HepG2 (cell line): Measurements from ENCODE around the gene OR6V1. TPM values are rescaled to one million over a fixed set of nuclear protein-coding genes. Genes with fewer than 3 reads are reported as not detected.

Experiments
- AFF4 ChIP-seq: sonication (generic); formaldehyde crosslinking; IDR thresholded peaks from 2 replicates; pipeline ENCODE4 v1.4.0; 2020; ENCODE audit warnings: missing genetic modification reagents
- ARHGAP35 ChIP-seq: sonication (generic); formaldehyde crosslinking; IDR thresholded peaks from 2 replicates; pipeline ENCODE4 v1.9.0; 2022; ENCODE audit warnings: mild to moderate bottlenecking, inconsistent platforms, moderate library complexity, missing genetic modification reagents, borderline replicate concordance
- BCL6 ChIP-seq: IDR thresholded peaks from 2 replicates; pipeline ENCODE4 v1.6.1; 2016; ENCODE audit warnings: missing genetic modification reagents, missing compliant biosample characterization
- ELF1 ChIP-seq: sonication (generic); formaldehyde crosslinking; IDR thresholded peaks from 2 replicates; pipeline ENCODE4 v1.4.0; 2020; ENCODE audit warnings: missing genetic modification reagents
- FOXP4 ChIP-seq: sonication (generic); formaldehyde crosslinking; IDR thresholded peaks from 2 replicates; pipeline ENCODE4 v1.4.0; 2020; ENCODE audit warnings: missing genetic modification reagents
- GLI4 ChIP-seq: sonication (generic); formaldehyde crosslinking; IDR thresholded peaks from 2 replicates; pipeline ENCODE4 v1.5.1; 2020; ENCODE audit warnings: missing genetic modification reagents, mild to moderate bottlenecking, moderate library complexity, borderline replicate concordance
- HBP1 ChIP-seq: IDR thresholded peaks from 2 replicates; pipeline ENCODE4 v1.6.1; 2016; ENCODE audit warnings: low read depth, control low read depth
- HINFP ChIP-seq: sonication (generic); formaldehyde crosslinking; IDR thresholded peaks from 2 replicates; pipeline ENCODE4 v1.4.0; 2020; ENCODE audit warnings: low read depth, mild to moderate bottlenecking, missing genetic modification reagents
- HMG20A ChIP-seq: IDR thresholded peaks from 2 replicates; pipeline ENCODE4 v1.6.1; 2016; ENCODE audit warnings: borderline replicate concordance
- HOXA7 ChIP-seq: sonication (generic); formaldehyde crosslinking; IDR thresholded peaks from 2 replicates; pipeline ENCODE4 v1.8.1; 2022; ENCODE audit warnings: mild to moderate bottlenecking, missing genetic modification reagents, moderate library complexity
- PAX8 ChIP-seq: sonication (generic); formaldehyde crosslinking; IDR thresholded peaks from 2 replicates; pipeline ENCODE4 v1.8.0; 2022; ENCODE audit warnings: mild to moderate bottlenecking, missing genetic modification reagents, borderline replicate concordance
- SOX6 ChIP-seq, 2 experiments: fragments of 450-650 bp in 1 of 2; sonication (generic) in 1 of 2; formaldehyde crosslinking in 1 of 2; IDR thresholded peaks; 2 replicates each; pipeline versions ENCODE4 v1.4.0 to v1.6.1; 2017 to 2020; ENCODE audit warnings: antibody characterized with exemption in 1 of 2, mild to moderate bottlenecking in 1 of 2, missing genetic modification reagents in 1 of 2
- SP1 ChIP-seq, 2 experiments: fragments of 450-650 bp in 1 of 2; sonication (generic) in 1 of 2; formaldehyde crosslinking in 1 of 2; IDR thresholded peaks; 2 replicates each; pipeline versions ENCODE4 v1.4.0 to v1.6.1; 2016 to 2020; ENCODE audit warnings: missing genetic modification reagents in 1 of 2
- YEATS4 ChIP-seq: sonication (generic); formaldehyde crosslinking; IDR thresholded peaks from 2 replicates; pipeline ENCODE4 v1.4.0; 2020; ENCODE audit warnings: missing genetic modification reagents, borderline replicate concordance
- ZBTB21 ChIP-seq: sonication (generic); formaldehyde crosslinking; IDR thresholded peaks from 2 replicates; pipeline ENCODE4 v1.4.0; 2020; ENCODE audit warnings: missing genetic modification reagents
- ZBTB49 ChIP-seq: sonication (generic); formaldehyde crosslinking; IDR thresholded peaks from 2 replicates; pipeline ENCODE4 v1.4.0; 2020; ENCODE audit warnings: missing genetic modification reagents, borderline replicate concordance
- ZNF264 ChIP-seq: sonication (generic); formaldehyde crosslinking; IDR thresholded peaks from 2 replicates; pipeline ENCODE4 v1.4.0; 2020; ENCODE audit warnings: missing genetic modification reagents
- ZNF672 ChIP-seq: sonication (generic); formaldehyde crosslinking; IDR thresholded peaks from 2 replicates; pipeline ENCODE4 v1.8.1; 2022; ENCODE audit warnings: missing genetic modification reagents
- ZSCAN25 ChIP-seq: sonication (generic); formaldehyde crosslinking; IDR thresholded peaks from 2 replicates; pipeline ENCODE4 v1.8.0; 2022; ENCODE audit warnings: mild to moderate bottlenecking, missing genetic modification reagents
- polyA plus RNA-seq, 8 experiments: library from polyadenylated mRNA; depleted of rRNA in 3 of 8; stranded (reverse) in 7 of 8; unstranded in 1 of 8; fragments of >200 nt; fragmentation: Illumina TruSeq in 4 of 8; extraction: Trizol in 4 of 8; gene quantifications; 2 replicates each; pipeline versions ENCODE4 v1.2.1 to v1.2.3, GENCODE V29; 2011 to 2016; ENCODE audit warnings: low read depth in 4 of 8, missing spikeins in 1 of 8, mixed read lengths in 1 of 8; ENCODE audit not compliant: insufficient read depth in 1 of 8
- total RNA-seq, 5 experiments: library from RNA; depleted of rRNA; stranded (reverse); fragments of >200 nt; fragmentation: Illumina TruSeq; extraction: Trizol; gene quantifications; 2 replicates each; pipeline ENCODE4 v1.2.3, GENCODE V29; 2016; ENCODE audit warnings: low read depth in 1 of 5

The OR6V1 gene
- total and polyA plus RNA-seq, 2 of the 13 experiments (the other 11 are each of a cell fraction or from before 2014, with no cell fraction given) = not detected

- no peak for TF ChIP-seq ZBTB49
- peak; percentile 47; the same call in 1 of the 2 replicates for TF ChIP-seq YEATS4 (CRISPR knock-in tag)
- no peak for TF ChIP-seq ZNF672
- no peak for TF ChIP-seq AFF4 (CRISPR knock-in tag)
- TF ChIP-seq GLI4 (CRISPR knock-in tag) = no peak
- peak; percentile 19; the same call in 1 of the 2 replicates for TF ChIP-seq ELF1
- TF ChIP-seq SP1 (IDR thresholded peaks at IDR 0.05) = no peak
- no peak for TF ChIP-seq SP1 (CRISPR knock-in tag; IDR thresholded peaks at IDR 0.05)
- TF ChIP-seq BCL6 (CRISPR knock-in tag) = peak; percentile 60; the same call in 1 of the 2 replicates
- no peak for TF ChIP-seq HINFP (CRISPR knock-in tag)
- no peak for TF ChIP-seq SOX6 (IDR thresholded peaks at IDR 0.05)
- TF ChIP-seq SOX6 (CRISPR knock-in tag; IDR thresholded peaks at IDR 0.05) = peak; percentile 80
- peak; percentile 70 for TF ChIP-seq FOXP4 (CRISPR knock-in tag)
- TF ChIP-seq ARHGAP35 = no peak
- peak; percentile 69 for TF ChIP-seq HMG20A (CRISPR knock-in tag)
- no peak for TF ChIP-seq HBP1 (CRISPR knock-in tag)
- TF ChIP-seq HOXA7 (CRISPR knock-in tag) = no peak
- no peak for TF ChIP-seq ZSCAN25 (CRISPR knock-in tag)
- 0 out of 2 replicates have a peak, but pooled peaks have one; percentile 37 for TF ChIP-seq ZNF264 (CRISPR knock-in tag)
- TF ChIP-seq PAX8 = no peak
- TF ChIP-seq ZBTB21 (CRISPR knock-in tag) = no peak
These were observed 9.3 kb upstream of the OR6V1 start (continued) for GRCh38 chr7:143042790-143043271.
